GM23338 (cell line): ENCODE results near the gene CLRN2. TPM values are rescaled to one million over a fixed set of nuclear protein-coding genes. Genes with fewer than 3 reads are reported as not detected.
A peak's percentile ranks its signal among the peaks of the same experiment; 100 is the strongest.

Experiments used
- ATAC-seq: fragments of 200-7000 bp; cut with Tn5 transposase; 3 replicates; pipeline ENCODE4 v1.9.1; 2020
- DNase-seq: peaks from one replicate; pipeline ENCODE4 v3.0.0-alpha.2; 2015; ENCODE audit warnings: low spot score
- H2AFZ ChIP-seq: fragments of 200-600 bp; sonication (generic); 2 replicates; pipeline ENCODE4 v1.8.0; 2016; ENCODE audit warnings: antibody characterized with exemption, mild to moderate bottlenecking, moderate library complexity
- H3F3A ChIP-seq: fragments of 200-600 bp; sonication (generic); replicated peaks from 2 replicates; pipeline ENCODE4 v1.8.0; 2017; ENCODE audit warnings: antibody characterized with exemption, mixed run types, low read depth
- H3K27ac ChIP-seq: fragments of 200-600 bp; sonication (generic); 2 replicates; pipeline ENCODE4 v1.6.1; 2016; ENCODE audit warnings: low read depth
- H3K27me3 ChIP-seq: fragments of 200-600 bp; sonication (generic); 2 replicates; pipeline ENCODE4 v1.8.0; 2016; ENCODE audit warnings: mild to moderate bottlenecking, mixed run types, moderate library complexity; ENCODE audit not compliant: insufficient read depth
- H3K36me3 ChIP-seq: fragments of 200-600 bp; sonication (generic); 2 replicates; pipeline ENCODE4 v1.8.0; 2016; ENCODE audit warnings: mild to moderate bottlenecking; ENCODE audit not compliant: insufficient read depth
- H3K4me1 ChIP-seq: fragments of 200-600 bp; sonication (generic); 2 replicates; pipeline ENCODE4 v1.8.0; 2016; ENCODE audit warnings: mild to moderate bottlenecking, moderate library complexity; ENCODE audit not compliant: insufficient read depth
- H3K4me2 ChIP-seq: fragments of 200-600 bp; sonication (generic); 2 replicates; pipeline ENCODE4 v1.7.1; 2017; ENCODE audit warnings: mixed run types
- H3K4me3 ChIP-seq: fragments of 200-600 bp; sonication (generic); 2 replicates; pipeline ENCODE4 v1.6.1; 2016; ENCODE audit warnings: mixed run types
- H3K79me2 ChIP-seq: fragments of 200-600 bp; sonication (generic); replicated peaks from 2 replicates; pipeline ENCODE4 v1.8.0; 2017; ENCODE audit warnings: mild to moderate bottlenecking; ENCODE audit not compliant: insufficient read depth
- H3K9me2 ChIP-seq: fragments of 200-600 bp; sonication (generic); 2 replicates; pipeline ENCODE4 v1.8.0; 2017; ENCODE audit not compliant: insufficient read depth
- H4K20me1 ChIP-seq: fragments of 200-600 bp; sonication (generic); replicated peaks from 2 replicates; pipeline ENCODE4 v1.8.0; 2017; ENCODE audit warnings: mild to moderate bottlenecking; ENCODE audit not compliant: insufficient read depth
- H3K27ac Mint-ChIP-seq: 2 replicates; pipeline ENCODE4 v1.8.0; 2020; ENCODE audit warnings: inconsistent platforms, mild to moderate bottlenecking, moderate library complexity, mixed read lengths
- H3K27me3 Mint-ChIP-seq: 3 replicates; pipeline ENCODE4 v1.8.0; 2022; ENCODE audit warnings: low read depth, mild to moderate bottlenecking, moderate library complexity, mixed read lengths, inconsistent platforms; ENCODE audit not compliant: insufficient read depth, poor library complexity
- H3K36me3 Mint-ChIP-seq: 3 replicates; pipeline ENCODE4 v1.8.0; 2021; ENCODE audit warnings: low read depth, mild to moderate bottlenecking, inconsistent platforms, moderate library complexity, mixed read lengths
- H3K4me1 Mint-ChIP-seq: 3 replicates; pipeline ENCODE4 v1.8.0; 2020; ENCODE audit warnings: mild to moderate bottlenecking, inconsistent platforms, mixed read lengths
- H3K4me3 Mint-ChIP-seq: 3 replicates; pipeline ENCODE4 v1.8.0; 2021; ENCODE audit warnings: moderate library complexity, mild to moderate bottlenecking, inconsistent platforms, mixed read lengths
- H3K9me3 Mint-ChIP-seq: 3 replicates; pipeline ENCODE4 v1.8.0; 2020; ENCODE audit warnings: moderate library complexity, mild to moderate bottlenecking, inconsistent platforms, mixed read lengths
- CREB1 ChIP-seq: fragments of 250-450 bp; sonication (Bioruptor Pico); IDR thresholded peaks from 2 replicates; pipeline ENCODE4 v1.5.0; 2020; ENCODE audit warnings: low read depth, mild to moderate bottlenecking, moderate library complexity
- CTCF ChIP-seq, 2 experiments: fragments of 200-600 bp in 1 of 2; sonication (generic) in 1 of 2; conservative IDR thresholded peaks; 2 replicates each; pipeline versions ENCODE4 v1.5.1 to v1.6.1; 2016 to 2017; ENCODE audit warnings: antibody characterized with exemption in 2 of 2, low read depth in 2 of 2, mild to moderate bottlenecking in 2 of 2, moderate library complexity in 1 of 2
- ETS1 ChIP-seq: IDR thresholded peaks from 2 replicates; pipeline ENCODE4 v1.6.1; 2016; ENCODE audit warnings: antibody characterized with exemption
- EZH2 ChIP-seq: fragments of 200-600 bp; sonication (generic); IDR thresholded peaks from one replicate; pipeline ENCODE4 v1.8.0; 2017; ENCODE audit warnings: antibody characterized with exemption, mild to moderate bottlenecking, low read depth; ENCODE audit not compliant: unreplicated experiment
- EZH2phosphoT487 ChIP-seq: fragments of 200-600 bp; sonication (generic); IDR thresholded peaks from one replicate; pipeline ENCODE4 v1.8.1; 2018; ENCODE audit warnings: antibody characterized with exemption; ENCODE audit not compliant: unreplicated experiment
- JUNB ChIP-seq: IDR thresholded peaks from one replicate; pipeline ENCODE4 v1.6.1; 2016; ENCODE audit warnings: antibody characterized with exemption; ENCODE audit not compliant: unreplicated experiment
- NANOG ChIP-seq: IDR thresholded peaks from 2 replicates; pipeline ENCODE4 v1.6.1; 2016; ENCODE audit warnings: antibody characterized with exemption, borderline replicate concordance
- POLR2AphosphoS5 ChIP-seq: IDR thresholded peaks from 2 replicates; pipeline ENCODE4 v1.6.1; 2016; ENCODE audit warnings: antibody characterized with exemption, low read depth
- REST ChIP-seq: IDR thresholded peaks from one replicate; pipeline ENCODE4 v1.6.1; 2018; ENCODE audit warnings: antibody characterized with exemption; ENCODE audit not compliant: unreplicated experiment
- STAT1 ChIP-seq: IDR thresholded peaks from one replicate; pipeline ENCODE4 v1.6.1; 2016; ENCODE audit warnings: antibody characterized with exemption; ENCODE audit not compliant: unreplicated experiment
- ZNF114 ChIP-seq: fragments of 250-450 bp; sonication (Bioruptor Pico); IDR thresholded peaks from 2 replicates; pipeline ENCODE4 v1.5.0; 2020; ENCODE audit warnings: mild to moderate bottlenecking, moderate library complexity
- ZNF331 ChIP-seq: fragments of 250-450 bp; sonication (Bioruptor Pico); IDR thresholded peaks from 2 replicates; pipeline ENCODE4 v1.5.0; 2020; ENCODE audit warnings: low read depth, mild to moderate bottlenecking, moderate library complexity
- ZNF462 ChIP-seq: fragments of 250-450 bp; sonication (Bioruptor Pico); IDR thresholded peaks from 2 replicates; pipeline ENCODE4 v1.5.0; 2020; ENCODE audit warnings: mild to moderate bottlenecking, moderate library complexity
- polyA plus RNA-seq: library from polyadenylated mRNA; unstranded; fragments of >200 nt; fragmentation: Nextera tagmentation; extraction: Ambion mirVana; gene quantifications from 2 replicates; pipeline ENCODE4 v1.2.1, GENCODE V29; 2016
- total RNA-seq: library from RNA; depleted of rRNA; stranded (reverse); fragments of >200 nt; shearing (Covaris generic); gene quantifications from 2 replicates; pipeline ENCODE4 v1.2.3, GENCODE V29; 2014

The CLRN2 gene
- total and polyA plus RNA-seq, 2 experiments from 2014 or later = not detected

- TF ChIP-seq EZH2phosphoT487 (no peak), JUNB (no peak), CREB1 (CRISPR knock-in tag) (no peak), CTCF (conservative IDR thresholded peaks at IDR 0.05; ENCODE audit: low read depth in 2 of 2) (no peak), NANOG (no peak), EZH2 (no peak), STAT1 (no peak), ETS1 (no peak)
Measured at GRCh38 chr4:17521595-17521994, 6.6 kb downstream of the CLRN2 start (continued).

- ATAC-seq (no peak), DNase-seq (no peak)
- peaks cover 3% of the 10 kb centered on the region; the same call in 1 of the 3 replicates for H3K4me1 Mint-ChIP-seq
- Histone ChIP-seq H3K4me1 (no peaks in the 10 kb centered on the region; the same call in 1 of the 2 replicates), H3K27ac (no peak overlapping the region), H3K27me3 (no peaks in the 10 kb centered on the region), H3K36me3 (no peaks in the 10 kb centered on the region), H4K20me1 (no peaks in the 10 kb centered on the region), H2AFZ (peak overlapping the region; percentile 47; the same call in 1 of the 2 replicates), H3K79me2 (no peaks in the 10 kb centered on the region), H3K9me2 (no peaks in the 10 kb centered on the region; the same call in 1 of the 2 replicates), H3K4me2 (no peak overlapping the region), H3F3A (no peaks in the 10 kb centered on the region), H3K4me3 (no peak overlapping the region)
- no peaks in the 10 kb centered on the region for H3K9me3 Mint-ChIP-seq
- peaks cover 2% of the 10 kb centered on the region for H3K27me3 Mint-ChIP-seq
- H3K4me3 Mint-ChIP-seq = no peak overlapping the region
- H3K27ac Mint-ChIP-seq = no peak overlapping the region
- H3K36me3 Mint-ChIP-seq = no peaks in the 10 kb centered on the region
- TF ChIP-seq REST = no peak
- no peak for TF ChIP-seq STAT1
- no peak for TF ChIP-seq POLR2AphosphoS5
- TF ChIP-seq NANOG = no peak
- TF ChIP-seq JUNB = no peak
- no peak for TF ChIP-seq EZH2phosphoT487
- no peak for TF ChIP-seq ZNF462 (CRISPR knock-in tag)
- TF ChIP-seq EZH2 = no peak
- TF ChIP-seq CREB1 (CRISPR knock-in tag) = no peak
- no peak for TF ChIP-seq ZNF331
- no peak for TF ChIP-seq ZNF114
Measured at GRCh38 chr4:17523662-17524061, 8.7 kb downstream of the CLRN2 start.
